COLO668 (cell line): ENCODE results near the gene SPPL2A.
A peak's percentile ranks its signal among the peaks of the same experiment; 100 is the strongest.

ENCODE experiments used
- DNase-seq: peaks from one replicate; lab custom pipeline; 2025; ENCODE audit not compliant: unreplicated experiment; lab: John Stamatoyannopoulos, UW

Gene SPPL2A

GRCh38 chr15:50687302-50687902 lies 78.1 kb downstream of the SPPL2A start:
- DNase-seq = no peak

GRCh38 chr15:50686469-50687301 lies 78.8 kb downstream of the SPPL2A start, which contains the start of gene TRPM7:
Gene TRPM7, minus strand, starts transcription at chr15:50686797. Its CDS starts 264 bp downstream, at chr15:50686533.
- peak; percentile 96 for DNase-seq

DNA sequence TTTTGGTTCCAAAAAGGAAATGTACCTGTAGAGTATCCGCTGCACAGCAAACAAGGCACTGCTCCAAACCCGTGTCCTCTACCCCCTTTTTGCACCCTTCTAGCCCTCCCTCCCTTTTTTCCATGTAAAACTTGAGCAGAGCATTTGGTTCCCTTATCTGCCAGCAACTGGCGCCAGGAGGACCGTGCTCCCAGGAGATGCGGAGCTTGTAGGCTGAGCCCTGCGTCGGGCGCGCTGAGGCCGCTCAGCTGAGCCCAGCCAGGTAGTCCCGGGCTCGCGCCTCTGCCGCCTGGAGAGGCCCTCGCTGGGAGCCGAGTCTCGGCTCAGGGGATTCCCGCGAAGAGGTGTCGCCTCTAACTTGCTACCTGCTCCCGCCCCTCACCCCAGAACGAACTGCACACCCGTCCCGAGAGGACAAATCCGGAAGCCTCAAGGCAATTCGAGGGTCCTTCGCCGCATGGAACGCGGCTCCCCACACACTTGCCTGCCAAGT lies 79.5 kb downstream of the SPPL2A start:
- peak; percentile 77 for DNase-seq

GRCh38 chr15:50685191-50685975 lies 80.1 kb downstream of the SPPL2A start:
- DNase-seq = no peak

DNA sequence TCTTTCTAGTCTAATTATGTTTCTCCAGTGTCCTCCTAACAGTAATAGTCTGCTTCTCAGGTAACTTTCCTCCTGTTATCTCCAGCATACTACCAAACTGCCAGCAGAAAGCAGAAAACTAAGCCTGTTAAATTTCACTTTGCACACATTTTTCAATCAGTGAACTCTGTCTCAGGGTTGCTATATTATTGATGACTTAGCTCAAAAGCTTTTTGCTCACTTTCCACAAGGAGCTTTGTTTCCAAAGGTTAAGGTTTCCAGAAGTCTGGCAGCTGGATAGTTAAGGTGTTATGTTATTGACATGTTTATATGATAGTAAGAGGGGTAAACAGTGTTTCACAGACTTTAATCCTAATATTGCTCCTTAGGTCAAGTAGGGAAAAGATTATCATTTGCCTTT lies 84.0 kb downstream of the SPPL2A start:
- no peak for DNase-seq

GRCh38 chr15:50676799-50677483 lies 88.6 kb downstream of the SPPL2A start:
- DNase-seq = no peak

GRCh38 chr15:50675535-50676144 lies 89.9 kb downstream of the SPPL2A start:
- no peak for DNase-seq

- DNase-seq = no peak
These were observed 95.4 kb downstream of the SPPL2A start for GRCh38 chr15:50670115-50670514.

DNA sequence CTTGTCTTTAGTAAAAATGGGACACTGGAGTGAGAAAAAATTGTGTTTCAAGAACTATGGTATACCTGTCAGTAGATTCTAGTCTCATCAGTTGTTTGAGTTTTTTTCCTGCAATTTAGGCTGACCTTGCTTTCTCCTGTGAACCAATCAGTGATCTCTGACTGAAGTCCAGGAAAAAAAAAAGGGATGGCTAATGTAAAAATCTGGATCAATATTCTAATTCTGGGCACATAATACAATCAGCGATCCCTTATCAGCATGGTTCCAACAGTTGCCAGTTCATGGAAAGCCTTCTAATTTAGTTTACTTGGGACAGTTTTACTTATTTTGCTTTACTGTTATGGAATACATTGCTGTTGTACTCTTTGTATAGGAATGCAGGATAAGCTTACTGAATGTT lies 95.9 kb downstream of the SPPL2A start:
- DNase-seq = no peak

GRCh38 chr15:50665938-50666337 lies 99.6 kb downstream of the SPPL2A start:
- DNase-seq = no peak

DNA sequence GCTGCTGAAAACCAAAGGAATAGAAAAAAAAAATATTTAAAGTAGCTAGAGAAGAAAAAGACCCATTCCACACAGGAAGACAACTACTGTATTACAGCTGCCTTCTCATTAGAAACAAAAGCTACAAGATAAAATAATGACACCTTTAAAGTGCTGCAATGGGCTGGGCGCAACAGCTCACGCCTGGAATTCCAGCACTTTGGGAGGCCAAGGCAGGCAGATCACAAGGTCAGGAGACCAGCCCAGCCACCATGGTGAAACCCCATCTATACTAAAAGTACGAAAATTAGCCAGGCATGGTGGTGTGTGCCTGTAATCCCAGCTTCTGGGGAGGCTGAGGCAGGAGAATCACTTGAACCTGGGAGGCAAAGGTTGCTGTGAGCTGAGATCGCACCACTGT lies 110.0 kb downstream of the SPPL2A start:
- no peak for DNase-seq

DNA sequence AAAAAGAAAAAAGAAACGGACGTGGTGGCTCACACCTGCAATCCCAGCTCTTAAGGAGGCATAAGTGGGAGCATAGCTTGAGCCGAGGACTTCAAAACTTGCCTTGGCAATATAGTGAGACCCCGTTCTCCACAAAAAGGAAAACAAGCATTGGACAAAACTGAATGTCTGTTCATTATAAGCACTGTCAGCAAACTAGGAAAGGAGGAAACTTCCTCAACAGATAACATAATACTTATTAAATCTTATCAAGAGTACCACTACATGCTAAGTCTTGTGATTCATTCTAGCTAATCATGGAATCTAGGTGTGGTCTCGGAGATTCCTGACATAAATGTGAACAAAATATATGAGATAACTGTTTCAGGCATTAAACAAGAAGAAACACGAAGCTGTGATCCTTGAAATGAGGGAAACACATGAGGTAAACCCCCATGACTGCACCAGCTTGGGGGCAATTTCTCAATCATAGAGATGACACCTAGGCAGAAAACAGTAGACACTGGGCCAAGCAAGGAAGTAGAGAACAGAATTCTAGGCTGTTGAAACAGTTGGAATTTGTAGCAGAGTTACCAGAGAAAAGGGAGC lies 112.3 kb downstream of the SPPL2A start:
- no peak for DNase-seq

- no peak for DNase-seq
These were observed 112.8 kb downstream of the SPPL2A start for GRCh38 chr15:50652671-50653070.
